GM12878 (cell line): ENCODE results near the gene BCOR. TPM values are rescaled to one million over a fixed set of nuclear protein-coding genes. Genes with fewer than 3 reads are reported as not detected.

Experiments used
- ATAC-seq: fragments of 200-7000 bp; cut with Tn5 transposase; 3 replicates; pipeline ENCODE4 v1.9.1; 2020; ENCODE audit warnings: mild to moderate bottlenecking, moderate library complexity
- BruUV-seq: library from RNA; stranded (reverse); fragments of 400-500 nt; replicated peaks from 2 replicates; lab custom pipeline; 2021; lab: Mats Ljungman, UMichigan
- CTCF ChIA-PET: fragments of 300-600 bp; sonication (Branson Sonifier 250); formaldehyde crosslinking; extraction: SDS; loops from one replicate; lab custom pipeline; 2021; ENCODE audit warnings: inconsistent platforms; lab: Yijun Ruan, JAX
- POLR2A ChIA-PET: fragments of 350-600 bp; formaldehyde crosslinking; extraction: SDS; loops from one replicate; lab custom pipeline; 2021; ENCODE audit warnings: inconsistent platforms; lab: Charles Lee
- RAD21 ChIA-PET: fragments of 300-600 bp; sonication (Branson Sonifier 250); formaldehyde crosslinking; loops from one replicate; lab custom pipeline; 2023; ENCODE audit warnings: antibody characterized with exemption; ENCODE audit not compliant: unreplicated experiment; lab: Charles Lee
- SMC1A ChIA-PET: fragments of 300-600 bp; sonication (Branson Sonifier 250); formaldehyde crosslinking; loops from one replicate; lab custom pipeline; 2023; ENCODE audit not compliant: unreplicated experiment, uncharacterized antibody; lab: Charles Lee
- DNase-seq: peaks from one replicate; pipeline ENCODE4 v3.0.0-alpha.2; 2011; ENCODE audit warnings: low read depth, low spot score
- FAIRE-seq: peaks from 3 replicates; lab custom pipeline; 2011; peaks lifted over from hg19 to GRCh38; lab: Jason Lieb, UNC
- H2AFZ ChIP-seq: 2 replicates; pipeline ENCODE4 v1.6.0; 2011; ENCODE audit warnings: low read depth, low read length, control low read depth; ENCODE audit not compliant: control insufficient read depth
- H3K27ac ChIP-seq: 2 replicates; pipeline ENCODE4 v1.5.1; 2011; ENCODE audit warnings: control low read depth; ENCODE audit not compliant: control insufficient read depth, insufficient read depth
- H3K27me3 ChIP-seq, 2 experiments: replicated peaks in 1 of 2; 2 replicates each; pipeline versions ENCODE4 v1.6.0 to v1.6.1; 2011; ENCODE audit warnings: low read length in 1 of 2; ENCODE audit not compliant: control insufficient read depth in 2 of 2, insufficient read depth in 2 of 2
- H3K36me3 ChIP-seq, 2 experiments: 2 replicates each; pipeline ENCODE4 v1.5.1; 2011; ENCODE audit warnings: low read length in 1 of 2; ENCODE audit not compliant: control insufficient read depth in 2 of 2, insufficient read depth in 2 of 2
- H3K4me1 ChIP-seq: 2 replicates; pipeline ENCODE4 v1.6.1; 2011; ENCODE audit warnings: mild to moderate bottlenecking, low read length, moderate library complexity, mixed read lengths; ENCODE audit not compliant: control insufficient read depth, insufficient read depth
- H3K4me2 ChIP-seq: 2 replicates; pipeline ENCODE4 v1.6.0; 2011; ENCODE audit warnings: control low read depth; ENCODE audit not compliant: control insufficient read depth, insufficient read depth
- H3K4me3 ChIP-seq: fragments of 200-600 bp; sonication (generic); 2 replicates; pipeline ENCODE4 v1.5.1; 2016
- H3K79me2 ChIP-seq: 2 replicates; pipeline ENCODE4 v1.6.0; 2011; ENCODE audit warnings: low read length; ENCODE audit not compliant: control insufficient read depth, insufficient read depth
- H3K9ac ChIP-seq: 2 replicates; pipeline ENCODE4 v1.8.0; 2011; ENCODE audit warnings: low read length, control low read depth, mixed read lengths; ENCODE audit not compliant: control insufficient read depth, insufficient read depth
- H3K9me3 ChIP-seq: replicated peaks from 3 replicates; pipeline ENCODE4 v1.5.1; 2011; ENCODE audit warnings: mild to moderate bottlenecking, low read length; ENCODE audit not compliant: control insufficient read depth, insufficient read depth
- H4K20me1 ChIP-seq: 2 replicates; pipeline ENCODE4 v1.6.0; 2011; ENCODE audit not compliant: control insufficient read depth, insufficient read depth
- CHD1 ChIP-seq: IDR thresholded peaks from 2 replicates; pipeline ENCODE4 v1.6.1; 2012; ENCODE audit warnings: low read depth, low read length, improper control_type of control experiment
- NBN ChIP-seq: fragments of 450-650 bp; IDR thresholded peaks from 2 replicates; pipeline ENCODE4 v1.6.1; 2016
- RAD21 ChIP-seq: IDR thresholded peaks from 2 replicates; pipeline ENCODE4 v1.6.1; 2011; ENCODE audit warnings: mild to moderate bottlenecking, low read depth, low read length, moderate library complexity; ENCODE audit not compliant: insufficient read depth
- RELB ChIP-seq: fragments of 450-650 bp; IDR thresholded peaks from 2 replicates; pipeline ENCODE4 v1.6.1; 2017; ENCODE audit warnings: low read depth, mild to moderate bottlenecking, moderate library complexity
- TCF7 ChIP-seq: IDR thresholded peaks from 2 replicates; pipeline ENCODE4 v1.6.1; 2014; ENCODE audit warnings: antibody characterized with exemption, borderline replicate concordance
- YBX1 ChIP-seq: fragments of 450-650 bp; IDR thresholded peaks from 2 replicates; pipeline ENCODE4 v1.6.1; 2016; ENCODE audit warnings: antibody characterized with exemption
- WGBS: methylation state at CpG from one replicate; pipeline ENCODE4 v1.1.6; 2016; ENCODE audit warnings: low lambda C conversion rate; ENCODE audit not compliant: insufficient replicate concordance, insufficient coverage; ENCODE audit errors: missing lambda C conversion rate; 5-methylcytosine and 5-hydroxymethylcytosine counted together
- in situ Hi-C: fragments of 300-500 bp; cut with MboI; formaldehyde crosslinking; loops from 9 replicates; pipeline ENCODE4 v1.14.3; 2018; ENCODE audit warnings: mixed read lengths
- intact Hi-C: fragments of 100-400 bp; cut with micrococcal nuclease; formaldehyde crosslinking; loops from one replicate; pipeline ENCODE4 v1.14.2; 2022; ENCODE audit not compliant: unreplicated experiment
- polyA plus RNA-seq, 11 experiments: library from polyadenylated mRNA; depleted of rRNA in 4 of 11; unstranded in 6 of 11; stranded (reverse) in 5 of 11; fragments of >200 nt; fragmentation: Nextera tagmentation in 4 of 11; fragmentation: Illumina TruSeq in 1 of 11; extraction: Ambion mirVana in 4 of 11; extraction: Trizol in 1 of 11; gene quantifications; 1 replicate in 1 of 11; 2 replicates in 10 of 11; pipeline versions ENCODE4 v1.2.1 to v1.2.3, GENCODE V29; 2011 to 2016; ENCODE audit warnings: inconsistent platforms in 2 of 11, missing spikeins in 2 of 11, low read depth in 1 of 11
- total RNA-seq, 4 experiments: library from RNA; depleted of rRNA in 3 of 4; stranded (reverse); fragments of >200 nt in 3 of 4; fragmentation: Illumina TruSeq in 1 of 4; extraction: Trizol in 1 of 4; gene quantifications; 2 replicates each; pipeline versions ENCODE4 v1.2.1 to v1.2.3, GENCODE V29; 2013 to 2021

Gene BCOR
- total and polyA plus RNA-seq, 10 of the 15 experiments (the other 5 are each of a cell fraction or from before 2014, with no cell fraction given): 5.1 to 16.4 (median 10.1) TPM

DNA sequence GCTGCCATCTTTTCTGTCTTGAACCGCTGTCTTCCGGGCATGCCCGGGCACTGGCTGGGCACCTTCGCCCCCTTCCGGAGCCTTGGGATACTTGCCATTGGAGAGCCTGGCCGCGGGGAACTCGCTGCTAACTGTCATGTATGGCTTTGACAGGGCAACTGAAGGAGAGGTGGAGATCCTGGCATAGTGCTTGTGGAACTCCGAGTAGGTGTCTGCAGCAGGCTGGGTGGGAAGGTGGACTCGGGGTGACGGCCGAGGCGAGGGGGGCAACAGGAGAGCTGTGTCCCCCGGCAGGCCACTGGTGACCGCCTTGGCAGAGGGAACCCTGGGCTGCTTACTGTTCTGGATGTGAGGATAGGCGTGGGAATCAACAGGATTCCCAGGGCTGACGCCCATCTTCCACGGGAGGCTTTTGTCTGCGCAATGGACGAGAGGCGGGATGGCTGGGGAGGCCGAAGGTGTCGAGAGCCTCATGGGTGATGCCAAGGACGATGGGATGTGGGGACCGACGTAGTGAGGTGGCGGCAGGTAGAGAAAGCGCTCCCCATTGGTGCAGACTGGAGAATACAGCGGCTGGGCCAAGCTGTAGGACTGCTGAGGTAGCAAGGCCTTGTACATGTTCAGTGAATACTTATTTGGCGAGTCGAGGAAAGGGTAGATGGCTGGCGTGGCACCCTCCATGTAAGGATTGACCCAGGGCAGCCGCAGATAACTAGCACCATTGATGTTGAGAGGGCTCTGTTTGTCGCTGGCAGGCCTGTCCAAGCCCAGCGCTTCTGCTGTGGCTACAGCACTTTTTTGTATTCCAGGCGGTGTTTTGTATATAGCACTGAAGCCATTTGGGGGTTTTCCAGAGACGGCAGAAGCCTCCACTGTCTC, 23.4 kb downstream of the BCOR start:
- Histone ChIP-seq H3K27ac (no peak overlapping the region), H3K4me2 (no peak overlapping the region), H4K20me1 (peaks cover 7% of the 10 kb centered on the region; the same call in 1 of the 2 replicates), H2AFZ (no peak overlapping the region), H3K27me3 (no peaks in the 10 kb centered on the region), H3K4me3 (no peak overlapping the region), H3K79me2 (no peaks in the 10 kb centered on the region), H3K36me3 (peaks cover 7 to 21% of the 10 kb centered on the region in 2 experiments; a peak in 3 of 4 replicates)
- ATAC-seq: no peak
- FAIRE-seq: no peak
- intact Hi-C loops: no loop called here
- DNase-seq: no peak
- SMC1A ChIA-PET: no interaction called here
- no TSS peak for BruUV-seq
- RAD21 ChIA-PET: no interaction called here
- CTCF ChIA-PET: no interaction called here
- POLR2A ChIA-PET: no interaction called here
- TF ChIP-seq NBN (no peak), TCF7 (no peak), RAD21 (no peak), RELB (no peak), YBX1 (no peak), CHD1 (no peak)
- TF ChIP-seq, all 136 proteins: peak for 0
- H3K9ac ChIP-seq: no peak overlapping the region
- in situ Hi-C loops: no loop called here
- 80% methylated on average over 37 of the region's 37 CpGs for whole genome bisulfite sequencing
- H3K9me3 ChIP-seq: no peaks in the 10 kb centered on the region; the same call in 2 of the 3 replicates
- H3K4me1 ChIP-seq: no peaks in the 10 kb centered on the region
